Measurements from ENCODE around the gene TGM1. TPM values are rescaled to one million over a fixed set of nuclear protein-coding genes. Genes with fewer than 3 reads are reported as not detected.
A peak's percentile ranks its signal among the peaks of the same experiment; 100 is the strongest.

TGM1 gene
- total RNA-seq, 4 donors from 2014 or later, result 0.52 to 3.3 (median 1.6) TPM

DNA sequence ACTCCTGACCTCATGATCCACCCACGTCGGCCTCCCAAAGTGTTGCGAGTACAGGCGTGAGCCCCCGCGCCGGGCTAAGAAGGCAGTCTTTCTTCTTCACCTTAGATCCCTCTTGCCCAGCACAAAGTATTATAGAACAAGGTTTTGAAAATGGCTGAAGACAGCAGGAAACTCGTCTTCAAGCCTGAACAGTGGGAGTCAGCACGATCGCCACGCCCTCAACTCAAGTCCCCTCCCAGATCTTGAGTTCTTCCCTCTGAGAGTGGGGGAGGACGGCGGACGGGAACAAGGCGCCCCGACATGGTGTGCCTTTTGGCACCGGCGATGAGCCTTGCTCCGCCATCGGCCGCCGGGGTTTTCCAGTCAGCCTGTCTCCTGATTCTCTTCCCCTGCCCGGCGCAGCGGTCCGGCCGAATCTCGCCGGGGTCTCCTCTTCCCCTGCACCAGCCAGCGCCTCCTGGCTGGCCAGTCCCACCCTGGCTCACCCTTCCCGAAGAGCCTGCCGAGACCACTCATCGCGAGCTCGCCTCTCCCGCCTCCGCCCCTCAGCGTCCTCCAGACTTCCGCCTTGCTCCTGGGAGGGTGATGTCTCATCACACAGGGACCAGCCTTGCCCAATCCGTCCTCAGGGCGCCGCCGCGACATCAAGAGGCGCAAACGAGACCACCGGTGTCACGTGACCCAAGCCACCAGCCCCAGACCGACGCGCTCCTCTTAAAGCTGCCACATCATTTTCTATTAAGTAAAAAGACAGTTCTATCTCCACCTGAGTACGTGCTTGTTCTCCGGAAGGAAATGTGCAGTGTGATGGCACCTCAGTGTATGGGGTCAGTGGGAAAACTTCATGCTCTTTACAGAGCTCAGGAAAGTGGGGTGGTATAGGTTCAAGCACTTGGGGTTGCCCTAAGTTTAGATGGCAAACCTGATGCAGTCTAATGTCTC lies 49.8 kb downstream of the TGM1 start, which contains the start of gene CHMP4A:
Gene CHMP4A, minus strand, starts transcription at position 565 of the 942 bp plus-strand sequence. Its CDS starts 49 bp downstream, at position 516.
- peak within 1 kb of the TSS; percentile 92 to 99 (median 96) for H3K27ac ChIP-seq (replicated peaks in 1 of 4)
- peak within 1 kb of the TSS; percentile 75 to 97 (median 81) for H3K4me3 ChIP-seq
- H3K27me3 ChIP-seq, result peaks cover 0 to 6% (median 0%) of the 10 kb centered on the region in 4 donors
- H3K4me1 ChIP-seq, result peaks cover 26 to 56% (median 43%) of the 10 kb centered on the region in 4 donors
- intact Hi-C loops (cut with DNase I), result loop anchor here (2.0 kb wide), 1 partner anchor 18 kb away; the partner anchor contains the start of gene TM9SF1
- peaks cover 12 to 50% (median 44%) of the 10 kb centered on the region in 4 donors for H3K36me3 ChIP-seq
- H3K9me3 ChIP-seq, result no peaks in the 10 kb centered on the region
- WGBS, result 1% methylated on average over 21 of the region's 53 CpGs
- DNase-seq (ENCODE audit: extremely low spot score), result peak; percentile 100
- TF ChIP-seq EP300 (IDR thresholded peaks at IDR 0.05) (no peak), POLR2A (IDR thresholded peaks at IDR 0.05; ENCODE audit: low read depth) (peak; percentile 89), POLR2AphosphoS5 (IDR thresholded peaks at IDR 0.05) (peak; percentile 99)
- TF ChIP-seq, protein P1, sequence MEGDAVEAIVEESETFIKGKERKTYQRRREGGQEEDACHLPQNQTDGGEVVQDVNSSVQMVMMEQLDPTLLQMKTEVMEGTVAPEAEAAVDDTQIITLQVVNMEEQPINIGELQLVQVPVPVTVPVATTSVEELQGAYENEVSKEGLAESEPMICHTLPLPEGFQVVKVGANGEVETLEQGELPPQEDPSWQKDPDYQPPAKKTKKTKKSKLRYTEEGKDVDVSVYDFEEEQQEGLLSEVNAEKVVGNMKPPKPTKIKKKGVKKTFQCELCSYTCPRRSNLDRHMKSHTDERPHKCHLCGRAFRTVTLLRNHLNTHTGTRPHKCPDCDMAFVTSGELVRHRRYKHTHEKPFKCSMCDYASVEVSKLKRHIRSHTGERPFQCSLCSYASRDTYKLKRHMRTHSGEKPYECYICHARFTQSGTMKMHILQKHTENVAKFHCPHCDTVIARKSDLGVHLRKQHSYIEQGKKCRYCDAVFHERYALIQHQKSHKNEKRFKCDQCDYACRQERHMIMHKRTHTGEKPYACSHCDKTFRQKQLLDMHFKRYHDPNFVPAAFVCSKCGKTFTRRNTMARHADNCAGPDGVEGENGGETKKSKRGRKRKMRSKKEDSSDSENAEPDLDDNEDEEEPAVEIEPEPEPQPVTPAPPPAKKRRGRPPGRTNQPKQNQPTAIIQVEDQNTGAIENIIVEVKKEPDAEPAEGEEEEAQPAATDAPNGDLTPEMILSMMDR (IDR thresholded peaks at IDR 0.05), result peak in 1 of 3 experiments; percentile 26

DNA sequence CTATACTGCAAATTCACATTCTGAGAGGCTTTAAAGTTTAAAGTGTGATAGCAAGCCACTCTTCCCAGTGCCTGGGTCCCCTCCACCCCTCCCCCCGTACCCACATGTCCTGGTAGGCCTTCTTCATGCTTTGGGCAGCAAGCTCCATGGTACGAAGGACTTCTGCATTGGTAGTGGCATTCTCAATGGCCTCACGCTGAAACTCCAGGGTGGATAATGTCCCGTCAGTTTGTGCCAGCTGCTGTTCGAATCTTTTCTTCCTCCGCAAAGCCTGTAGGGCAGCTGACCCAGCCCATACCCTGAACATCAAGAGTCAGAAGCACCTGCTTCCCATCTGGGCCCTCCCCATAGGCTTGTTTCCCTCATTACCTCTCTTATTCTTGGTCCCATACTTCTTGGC lies 51.7 kb downstream of the TGM1 start:
- peaks cover 13 to 52% (median 47%) of the 10 kb centered on the region in 4 donors for H3K36me3 ChIP-seq
- TF ChIP-seq, protein P1 (IDR thresholded peaks at IDR 0.05), result no peak
- TF ChIP-seq POLR2A (IDR thresholded peaks at IDR 0.05; ENCODE audit: low read depth) (no peak), POLR2AphosphoS5 (IDR thresholded peaks at IDR 0.05) (no peak), EP300 (IDR thresholded peaks at IDR 0.05) (no peak)

DNA sequence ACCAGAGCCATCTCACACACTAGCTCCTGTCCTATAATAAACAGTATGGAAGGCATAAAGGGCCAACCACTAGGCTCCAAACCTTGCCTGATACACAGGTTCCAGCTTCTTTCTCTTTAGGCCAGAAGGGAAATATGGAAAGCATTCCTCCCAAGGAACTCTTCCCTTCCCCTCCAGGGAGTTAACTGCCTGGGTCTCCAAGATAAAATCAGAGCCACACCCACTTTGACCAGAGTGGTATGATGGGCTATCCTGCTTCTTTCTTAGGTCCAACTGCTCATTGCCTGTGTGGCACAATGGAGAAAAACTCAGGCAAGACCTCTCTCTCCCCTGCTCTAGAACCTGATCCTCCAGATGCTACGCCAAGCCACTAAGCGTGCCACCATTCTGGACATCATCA lies 55.4 kb downstream of the TGM1 start:
- no peak overlapping the region for H3K27ac ChIP-seq (replicated peaks in 1 of 4)
- peaks cover 5 to 28% (median 16%) of the 10 kb centered on the region in 4 donors for H3K4me1 ChIP-seq
- H3K9me3 ChIP-seq, result no peaks in the 10 kb centered on the region
- H3K4me3 ChIP-seq, result no peak overlapping the region
- 95% methylated on average over 2 of the region's 2 CpGs for WGBS
- no peaks in the 10 kb centered on the region for H3K27me3 ChIP-seq
- H3K36me3 ChIP-seq, result peaks cover 17 to 86% (median 59%) of the 10 kb centered on the region in 4 donors
- TF ChIP-seq POLR2AphosphoS5 (IDR thresholded peaks at IDR 0.05), result no peak
- TF ChIP-seq, protein P1 (IDR thresholded peaks at IDR 0.05), result no peak
- no peak for TF ChIP-seq EP300 (IDR thresholded peaks at IDR 0.05)
- TF ChIP-seq POLR2A (IDR thresholded peaks at IDR 0.05; ENCODE audit: low read depth), result no peak
- intact Hi-C loops (cut with DNase I), result no loop called here
- no peak for DNase-seq (ENCODE audit: extremely low spot score)

More for the DNA sequence above, 51.7 kb downstream of the TGM1 start:
- intact Hi-C loops (cut with DNase I), result no loop called here
- no peak for DNase-seq (ENCODE audit: extremely low spot score)
- 84% methylated on average over 6 of the region's 6 CpGs for WGBS
- H3K9me3 ChIP-seq, result no peaks in the 10 kb centered on the region
- peaks cover 0 to 6% (median 0%) of the 10 kb centered on the region in 4 donors for H3K27me3 ChIP-seq
- no peak overlapping the region for H3K4me3 ChIP-seq
- H3K27ac ChIP-seq (replicated peaks in 1 of 4), result no peak overlapping the region
- H3K4me1 ChIP-seq, result peaks cover 26 to 54% (median 42%) of the 10 kb centered on the region in 4 donors

DNA sequence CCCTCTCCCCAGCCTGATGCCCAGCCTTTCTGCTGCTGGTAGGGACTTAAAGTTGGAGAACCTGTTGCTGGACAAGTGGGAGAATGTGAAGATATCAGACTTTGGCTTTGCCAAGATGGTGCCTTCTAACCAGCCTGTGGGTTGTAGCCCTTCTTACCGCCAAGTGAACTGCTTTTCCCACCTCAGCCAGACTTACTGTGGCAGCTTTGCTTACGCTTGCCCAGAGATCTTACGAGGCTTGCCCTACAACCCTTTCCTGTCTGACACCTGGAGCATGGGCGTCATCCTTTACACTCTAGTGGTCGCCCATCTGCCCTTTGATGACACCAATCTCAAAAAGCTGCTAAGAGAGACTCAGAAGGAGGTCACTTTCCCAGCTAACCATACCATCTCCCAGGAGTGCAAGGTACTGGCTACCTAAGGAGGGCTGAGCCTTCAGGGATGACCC lies 55.8 kb downstream of the TGM1 start:
- DNase-seq (ENCODE audit: extremely low spot score), result no peak
- Histone ChIP-seq H3K4me1 (peaks cover under 1 to 23% (median 11%) of the 10 kb centered on the region in 4 donors), H3K9me3 (no peaks in the 10 kb centered on the region), H3K27me3 (no peaks in the 10 kb centered on the region), H3K27ac (replicated peaks in 1 of 4) (no peak overlapping the region), H3K4me3 (no peak overlapping the region), H3K36me3 (peaks cover 17 to 90% (median 59%) of the 10 kb centered on the region in 4 donors)
- intact Hi-C loops (cut with DNase I), result no loop called here
- TF ChIP-seq POLR2AphosphoS5 (IDR thresholded peaks at IDR 0.05) (no peak), POLR2A (IDR thresholded peaks at IDR 0.05; ENCODE audit: low read depth) (no peak), EP300 (IDR thresholded peaks at IDR 0.05) (no peak)
- TF ChIP-seq, protein P1 (IDR thresholded peaks at IDR 0.05), result no peak
- 93% methylated on average over 5 of the region's 5 CpGs for WGBS
